ENCODE data around the gene PLPPR5. TPM values are rescaled to one million over a fixed set of nuclear protein-coding genes. Genes with fewer than 3 reads are reported as not detected.

PLPPR5 gene
- total RNA-seq, 4 donors from 2014 or later = 0.20 TPM; not detected in 3

GRCh38 chr1:98985687-98986086 lies 19.0 kb downstream of the PLPPR5 start:
- Histone ChIP-seq H3K9me3 (no peaks in the 10 kb centered on the region), H3K4me1 (no peaks in the 10 kb centered on the region), H3K4me3 (no peak overlapping the region), H3K27ac (no peak overlapping the region), H3K36me3 (no peaks in the 10 kb centered on the region), H3K27me3 (no peaks in the 10 kb centered on the region)
- DNase-seq (ENCODE audit: low spot score in 2 of 2) = no peak
- TF ChIP-seq CTCF (IDR thresholded peaks at IDR 0.05) = no peak
- no peak for TF ChIP-seq POLR2A (IDR thresholded peaks at IDR 0.05)
- no peak for TF ChIP-seq EP300 (IDR thresholded peaks at IDR 0.05)
- 81 to 88% methylated on average over 2 of the region's 2 CpGs for WGBS, 2 donors

DNA sequence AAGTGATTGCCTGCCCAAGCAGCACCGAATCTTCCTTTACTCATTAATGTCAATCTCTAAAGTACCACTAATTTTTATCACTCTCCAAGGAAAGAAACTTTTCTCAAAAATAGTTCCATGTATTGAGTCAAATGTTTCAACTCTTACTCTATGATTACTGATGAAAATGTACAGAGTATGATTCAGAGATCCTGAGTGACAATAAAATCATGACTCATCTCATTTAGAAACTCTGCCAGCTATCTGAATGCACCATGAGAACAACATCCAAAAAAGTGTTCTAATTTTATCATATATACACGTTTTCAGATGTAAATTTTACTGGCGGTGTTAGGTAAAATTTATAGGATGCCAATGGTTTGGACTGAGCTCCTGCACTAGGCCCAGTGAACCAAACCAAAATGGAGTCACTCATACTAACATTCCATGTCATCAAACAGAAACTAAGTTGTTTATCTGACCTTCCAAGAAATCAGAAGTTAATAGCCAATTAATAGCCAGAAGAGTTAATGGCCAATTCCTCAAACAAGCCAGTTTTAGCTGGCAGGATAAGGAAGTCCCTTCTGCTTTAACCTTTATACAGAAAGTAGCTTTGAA lies 22.6 kb downstream of the PLPPR5 start:
- DNase-seq (ENCODE audit: low spot score in 2 of 2) = no peak
- 72 to 74% methylated on average over 3 of the region's 3 CpGs for WGBS, 2 donors
- H3K27me3 ChIP-seq = no peaks in the 10 kb centered on the region
- no peaks in the 10 kb centered on the region for H3K4me1 ChIP-seq
- no peaks in the 10 kb centered on the region for H3K36me3 ChIP-seq
- no peak overlapping the region for H3K27ac ChIP-seq
- TF ChIP-seq CTCF (IDR thresholded peaks at IDR 0.05) (no peak), EP300 (IDR thresholded peaks at IDR 0.05) (no peak), POLR2A (IDR thresholded peaks at IDR 0.05) (no peak)
- H3K9me3 ChIP-seq = no peaks in the 10 kb centered on the region
- no peak overlapping the region for H3K4me3 ChIP-seq

DNA sequence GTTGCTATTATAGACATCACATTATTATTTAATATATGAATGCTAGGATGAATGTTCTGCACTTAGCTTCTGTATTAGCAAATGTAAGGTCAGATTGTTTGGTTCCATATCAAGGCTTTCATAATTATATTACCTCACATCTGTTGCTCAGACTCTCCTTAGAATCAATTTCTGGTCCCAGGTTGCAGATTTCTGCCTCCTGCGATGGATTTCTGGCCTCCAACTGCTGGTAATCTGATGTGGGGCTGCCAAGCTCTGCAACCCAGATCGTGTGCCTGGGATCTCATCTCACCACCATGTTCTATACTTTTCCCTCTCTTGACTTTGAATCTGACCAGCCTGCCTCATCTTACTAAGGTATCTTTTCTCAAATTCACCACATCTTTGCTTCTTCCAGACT lies 25.2 kb downstream of the PLPPR5 start:
- no peak for TF ChIP-seq CTCF (IDR thresholded peaks at IDR 0.05)
- no peak for TF ChIP-seq POLR2A (IDR thresholded peaks at IDR 0.05)
- no peak for TF ChIP-seq EP300 (IDR thresholded peaks at IDR 0.05)
- no peak for DNase-seq (ENCODE audit: low spot score in 2 of 2)
- 84 to 92% methylated on average over 2 of the region's 2 CpGs for WGBS, 2 donors
- Histone ChIP-seq H3K27ac (no peak overlapping the region), H3K4me3 (no peak overlapping the region), H3K9me3 (no peaks in the 10 kb centered on the region), H3K36me3 (no peaks in the 10 kb centered on the region), H3K4me1 (no peaks in the 10 kb centered on the region), H3K27me3 (no peaks in the 10 kb centered on the region)

GRCh38 chr1:98975810-98976209 lies 28.9 kb downstream of the PLPPR5 start:
- no peaks in the 10 kb centered on the region for H3K27me3 ChIP-seq
- no peak for DNase-seq (ENCODE audit: low spot score in 2 of 2)
- H3K27ac ChIP-seq = no peak overlapping the region
- H3K4me3 ChIP-seq = no peak overlapping the region
- 74 to 81% methylated on average over 3 of the region's 3 CpGs for WGBS, 2 donors
- H3K4me1 ChIP-seq = no peaks in the 10 kb centered on the region
- no peaks in the 10 kb centered on the region for H3K36me3 ChIP-seq
- H3K9me3 ChIP-seq = no peaks in the 10 kb centered on the region
- TF ChIP-seq EP300 (IDR thresholded peaks at IDR 0.05) (no peak), POLR2A (IDR thresholded peaks at IDR 0.05) (no peak), CTCF (IDR thresholded peaks at IDR 0.05) (no peak)

DNA sequence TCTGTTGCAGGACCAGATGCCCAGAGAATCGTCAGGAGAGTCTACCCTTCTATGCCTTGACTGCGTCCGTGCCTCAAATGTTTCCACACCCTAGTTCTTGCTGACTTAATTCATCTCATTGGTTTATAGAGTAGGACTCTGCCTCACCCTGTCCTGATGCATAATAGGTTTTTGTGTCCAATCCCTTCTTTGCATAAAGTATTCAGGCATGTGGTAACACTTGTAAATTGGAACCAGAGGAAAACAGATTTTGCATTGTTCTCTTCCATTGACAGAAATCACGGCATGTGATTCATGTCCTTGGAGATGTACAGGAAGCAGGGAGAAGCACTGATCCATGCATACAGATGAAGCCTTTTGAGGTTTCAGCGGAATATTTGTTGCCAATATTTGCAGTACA lies 29.5 kb downstream of the PLPPR5 start:
- Histone ChIP-seq H3K36me3 (no peaks in the 10 kb centered on the region), H3K27ac (no peak overlapping the region)
- WGBS, 2 donors = 31 to 43% methylated on average over 5 of the region's 5 CpGs

More for the DNA sequence above, 29.5 kb downstream of the PLPPR5 start:
- Histone ChIP-seq H3K27me3 (no peaks in the 10 kb centered on the region), H3K4me1 (no peaks in the 10 kb centered on the region), H3K4me3 (no peak overlapping the region), H3K9me3 (no peaks in the 10 kb centered on the region)
- no peak for DNase-seq (ENCODE audit: low spot score in 2 of 2)
- TF ChIP-seq EP300 (IDR thresholded peaks at IDR 0.05) (no peak), CTCF (IDR thresholded peaks at IDR 0.05) (no peak), POLR2A (IDR thresholded peaks at IDR 0.05) (no peak)
